GM19025 (cell line): ENCODE measurements around the gene LRCH2.
"Not testable (repeated sequence)": the region's sequence is repeated elsewhere in the genome, so short reads cannot be mapped to it uniquely, and the experiment has no call there.

Source experiments
- ATAC-seq: cut with Tn5 transposase; IDR thresholded peaks from one replicate; pipeline ENCODE4 v1.9.1; 2021; ENCODE audit warnings: mild to moderate bottlenecking, low read depth, moderate library complexity; ENCODE audit not compliant: unreplicated experiment

The LRCH2 gene

GRCh38 chrX:115233497-115234455 lies at the start of gene LRCH2:
LRCH2 (minus strand) TSS chrX:115234096; CDS start chrX:115234041, 55 bp downstream.
- ATAC-seq, result no peak

GRCh38 chrX:115269051-115269683 lies 35.3 kb upstream of the LRCH2 start:
- ATAC-seq, result no peak

GRCh38 chrX:115268421-115268820 lies 34.5 kb upstream of the LRCH2 start:
- no peak for ATAC-seq

GRCh38 chrX:115266300-115266699 lies 32.4 kb upstream of the LRCH2 start:
- ATAC-seq, result no peak

- ATAC-seq, result no peak
These were observed 30.1 kb upstream of the LRCH2 start for GRCh38 chrX:115264009-115264408.

- ATAC-seq, result no peak
These were observed 27.3 kb upstream of the LRCH2 start for GRCh38 chrX:115261148-115261547.

GRCh38 chrX:115260330-115260729 lies 26.4 kb upstream of the LRCH2 start:
- ATAC-seq, result no peak

- no peak for ATAC-seq
These were observed 25.5 kb upstream of the LRCH2 start for GRCh38 chrX:115259238-115259875.

GRCh38 chrX:115257711-115258110 lies 23.8 kb upstream of the LRCH2 start:
- no peak for ATAC-seq

GRCh38 chrX:115255003-115255402 lies 21.1 kb upstream of the LRCH2 start:
- ATAC-seq, result no peak

GRCh38 chrX:115251458-115252233 lies 17.8 kb upstream of the LRCH2 start:
- ATAC-seq, result no peak

- ATAC-seq, result no peak
These were observed 3.2 kb upstream of the LRCH2 start for GRCh38 chrX:115237056-115237455.

- ATAC-seq, result no peak
These were observed 2.7 kb upstream of the LRCH2 start for GRCh38 chrX:115236560-115236959.

GRCh38 chrX:115234461-115234860 lies 565 bp upstream of the LRCH2 start:
- ATAC-seq, result no peak

GRCh38 chrX:115232933-115233496 lies 881 bp downstream of the LRCH2 start:
- no peak for ATAC-seq

- no peak for ATAC-seq
These were observed 4.4 kb downstream of the LRCH2 start for GRCh38 chrX:115229337-115230003.

- ATAC-seq, result no peak
These were observed 7.0 kb downstream of the LRCH2 start for GRCh38 chrX:115226929-115227328.

GRCh38 chrX:115217346-115217745 lies 16.6 kb downstream of the LRCH2 start:
- not testable (repeated sequence) for ATAC-seq

- no peak for ATAC-seq
These were observed 19.3 kb downstream of the LRCH2 start for GRCh38 chrX:115214605-115215004.

GRCh38 chrX:115214151-115214550 lies 19.7 kb downstream of the LRCH2 start:
- no peak for ATAC-seq
